Measurements from ENCODE around the gene DNAH11. TPM values are rescaled to one million over a fixed set of nuclear protein-coding genes. Genes with fewer than 3 reads are reported as not detected.

DNAH11 gene
- total and polyA plus RNA-seq, 9 of the 15 experiments (the other 6 are each of a cell fraction or from before 2014, with no cell fraction given), result under 0.01 TPM; not detected in 7

- Histone ChIP-seq H3K9me3 (replicated peaks; ENCODE audit: control insufficient read depth, insufficient read depth, low read depth, low read length) (no peaks in the 10 kb centered on the region), H3K4me2 (ENCODE audit: insufficient read depth, low read length) (no peak overlapping the region), H4K20me1 (replicated peaks; ENCODE audit: control insufficient read depth, insufficient read depth, low read length) (no peaks in the 10 kb centered on the region), H3K36me3 (ENCODE audit: control insufficient read depth, insufficient read depth, low read length) (no peaks in the 10 kb centered on the region), H3K9ac (ENCODE audit: insufficient read depth in 1 of 2, low read depth in 2 of 2, low read length in 2 of 2) (no peak overlapping the region), H3K27ac (ENCODE audit: extremely low read depth, low read depth, low read length) (no peak overlapping the region), H2AFZ (ENCODE audit: low read depth, low read length) (no peak overlapping the region), H3K27me3 (ENCODE audit: control insufficient read depth in 2 of 2, insufficient read depth in 2 of 2, low read length in 2 of 2) (peaks cover 0 to 2% of the 10 kb centered on the region in 2 experiments; a peak in 1 of 5 replicates), H3K4me3 (no peak overlapping the region), H3K79me2 (ENCODE audit: control insufficient read depth, insufficient read depth, low read length) (no peaks in the 10 kb centered on the region), H3K4me1 (replicated peaks in 1 of 2; ENCODE audit: control insufficient read depth in 2 of 2, insufficient read depth in 2 of 2, low read length in 2 of 2) (peaks cover 0 to 3% of the 10 kb centered on the region in 2 experiments; a peak in 1 of 5 replicates), H3K9me1 (ENCODE audit: control insufficient read depth, insufficient read depth, low read length) (no peaks in the 10 kb centered on the region)
- FAIRE-seq (no peak), DNase-seq (ENCODE audit: extremely low read depth in 1 of 4, low spot score in 3 of 4) (no peak), ATAC-seq (no peak)
- in situ Hi-C loops (cut with MboI), result loop anchor here (5.0 kb wide), 1 partner anchor 511 kb away; no protein-coding TSS in a partner anchor
- ChIA-PET CTCF (ENCODE audit: low intra/inter-chr PET ratio) (interaction anchor here (2.2 kb wide), 1 partner anchor 512 kb away, joined by 13 read pairs; no protein-coding TSS in a partner anchor), POLR2A (interaction anchor here (0.6 kb wide), 1 partner anchor 990 kb away, joined by 3 read pairs; no protein-coding TSS in a partner anchor)
- BruUV-seq (replicated peaks), result no TSS peak
- WGBS (ENCODE audit: insufficient coverage, low coverage, missing lambda C conversion rate), result 0% methylated on average over 5 of the region's 5 CpGs
- intact Hi-C loops (cut with micrococcal nuclease), result loop anchor here (5.0 kb wide), 1 partner anchor 991 kb away; no protein-coding TSS in a partner anchor
- no peak for TF ChIP-seq ZBTB11 (CRISPR knock-in tag; IDR thresholded peaks at IDR 0.05)
- no peak for TF ChIP-seq FOXK1 (CRISPR knock-in tag; IDR thresholded peaks at IDR 0.05; ENCODE audit: borderline replicate concordance)
- no peak for TF ChIP-seq ZBED1 (IDR thresholded peaks at IDR 0.05)
- no peak for TF ChIP-seq MCM7 (IDR thresholded peaks at IDR 0.05)
- TF ChIP-seq SMAD1 (IDR thresholded peaks at IDR 0.05; ENCODE audit: low read depth, low read length, partially characterized antibody), result no peak
- TF ChIP-seq KLF16 (IDR thresholded peaks at IDR 0.05), result no peak
- no peak for TF ChIP-seq DLX4 (CRISPR knock-in tag; IDR thresholded peaks at IDR 0.05)
- TF ChIP-seq ZNF263 (CRISPR knock-in tag; IDR thresholded peaks at IDR 0.05; ENCODE audit: borderline replicate concordance), result no peak
- TF ChIP-seq HMGXB4 (CRISPR knock-in tag; IDR thresholded peaks at IDR 0.05), result no peak
- no peak for TF ChIP-seq ZNF354B (CRISPR knock-in tag; IDR thresholded peaks at IDR 0.05)
- TF ChIP-seq ELK3 (CRISPR knock-in tag; IDR thresholded peaks at IDR 0.05), result no peak
- TF ChIP-seq MLX (CRISPR knock-in tag; conservative IDR thresholded peaks at IDR 0.05), result no peak
- TF ChIP-seq RBM14 (IDR thresholded peaks at IDR 0.05; ENCODE audit: borderline replicate concordance, insufficient read depth, low read depth, low read length), result no peak
- no peak for TF ChIP-seq ZNF175 (CRISPR knock-in tag; IDR thresholded peaks at IDR 0.05; ENCODE audit: low read depth)
Measured at GRCh38 chr7:21768279-21768678, 225.4 kb downstream of the DNAH11 start.

All from K562 (cell line).